Lung (tissue), 12 donors: ENCODE data around the gene ZNF281. TPM values are rescaled to one million over a fixed set of nuclear protein-coding genes. Genes with fewer than 3 reads are reported as not detected.
A peak's percentile ranks its signal among the peaks of the same experiment; 100 is the strongest.

Experiments
- ATAC-seq: fragments of 200-7000 bp; cut with Tn5 transposase; one replicate; pipeline ENCODE4 v1.9.1; 2020; ENCODE audit warnings: moderate number of reproducible peaks; ENCODE audit not compliant: insufficient read depth, low FRiP score
- DNase-seq, 3 donors: peaks; one replicate each; pipeline ENCODE4 v3.0.0-alpha.2; 2013 to 2017
- H3K27ac ChIP-seq, 2 donors: one replicate each; pipeline ENCODE4 v1.5.1; 2013; ENCODE audit warnings: mild to moderate bottlenecking in 2 of 2, moderate library complexity in 2 of 2, control low read depth in 1 of 2, inconsistent platforms in 1 of 2, low read depth in 1 of 2, low read length in 1 of 2
- H3K27me3 ChIP-seq, 3 donors: one replicate each; pipeline ENCODE4 v1.5.1; 2013; ENCODE audit warnings: low read length in 2 of 3; ENCODE audit not compliant: control insufficient read depth in 3 of 3, insufficient read depth in 3 of 3
- H3K36me3 ChIP-seq, 4 donors: one replicate each; pipeline ENCODE4 v1.5.1; 2013; ENCODE audit warnings: low read length in 4 of 4, mild to moderate bottlenecking in 1 of 4, moderate library complexity in 1 of 4; ENCODE audit not compliant: control insufficient read depth in 4 of 4, insufficient read depth in 4 of 4
- H3K4me1 ChIP-seq, 5 donors: one replicate each; pipeline ENCODE4 v1.5.1; 2013; ENCODE audit warnings: low read length in 5 of 5, mild to moderate bottlenecking in 2 of 5, moderate library complexity in 1 of 5; ENCODE audit not compliant: control insufficient read depth in 5 of 5, insufficient read depth in 5 of 5
- H3K4me3 ChIP-seq: one replicate; pipeline ENCODE4 v1.5.1; 2013; ENCODE audit warnings: mild to moderate bottlenecking, control low read depth, moderate library complexity
- H3K9ac ChIP-seq, 2 donors: one replicate each; pipeline ENCODE4 v1.5.1; 2013; ENCODE audit warnings: low read length in 2 of 2, control low read depth in 1 of 2; ENCODE audit not compliant: insufficient read depth in 1 of 2
- H3K9me3 ChIP-seq, 4 donors: one replicate each; pipeline ENCODE4 v1.5.1; 2013; ENCODE audit warnings: low read length in 3 of 4, mild to moderate bottlenecking in 1 of 4, moderate library complexity in 1 of 4; ENCODE audit not compliant: control insufficient read depth in 4 of 4, insufficient read depth in 3 of 4
- WGBS, 2 donors: extraction: QIAGEN DNeasy Blood & Tissue Kit; methylation state at CpG; one replicate each; pipeline ENCODE4 v1.1.7; 2013; 5-methylcytosine and 5-hydroxymethylcytosine counted together
- polyA plus RNA-seq, 2 donors: library from polyadenylated mRNA; stranded (reverse); fragments of 200-250 nt; gene quantifications; one replicate each; pipeline ENCODE4 v1.2.1, GENCODE V29; 2013
- total RNA-seq, 2 donors: library from RNA; depleted of rRNA in 1 of 2; stranded (reverse); fragments of >200 nt in 1 of 2; gene quantifications; one replicate each; pipeline ENCODE4 v1.2.1, GENCODE V29; 2014 to 2021
- TF ChIP-seq, protein P1 (sequence below): IDR thresholded peaks from 2 replicates; pipeline ENCODE4 v1.5.1; 2012; ENCODE audit warnings: mild to moderate bottlenecking; ENCODE audit errors: control extremely low read depth, extremely low read depth
- donor health status: control.
- donor health status: control.
- donor health status: Bipolar disorder and iron deficiency.
- donor health status: healthy.
- donor health status: DM: yes; HTN: yes; CAD: no.

Gene ZNF281
- total and polyA plus RNA-seq, 4 donors: 5.4 to 24.8 (median 10.9) TPM

DNA sequence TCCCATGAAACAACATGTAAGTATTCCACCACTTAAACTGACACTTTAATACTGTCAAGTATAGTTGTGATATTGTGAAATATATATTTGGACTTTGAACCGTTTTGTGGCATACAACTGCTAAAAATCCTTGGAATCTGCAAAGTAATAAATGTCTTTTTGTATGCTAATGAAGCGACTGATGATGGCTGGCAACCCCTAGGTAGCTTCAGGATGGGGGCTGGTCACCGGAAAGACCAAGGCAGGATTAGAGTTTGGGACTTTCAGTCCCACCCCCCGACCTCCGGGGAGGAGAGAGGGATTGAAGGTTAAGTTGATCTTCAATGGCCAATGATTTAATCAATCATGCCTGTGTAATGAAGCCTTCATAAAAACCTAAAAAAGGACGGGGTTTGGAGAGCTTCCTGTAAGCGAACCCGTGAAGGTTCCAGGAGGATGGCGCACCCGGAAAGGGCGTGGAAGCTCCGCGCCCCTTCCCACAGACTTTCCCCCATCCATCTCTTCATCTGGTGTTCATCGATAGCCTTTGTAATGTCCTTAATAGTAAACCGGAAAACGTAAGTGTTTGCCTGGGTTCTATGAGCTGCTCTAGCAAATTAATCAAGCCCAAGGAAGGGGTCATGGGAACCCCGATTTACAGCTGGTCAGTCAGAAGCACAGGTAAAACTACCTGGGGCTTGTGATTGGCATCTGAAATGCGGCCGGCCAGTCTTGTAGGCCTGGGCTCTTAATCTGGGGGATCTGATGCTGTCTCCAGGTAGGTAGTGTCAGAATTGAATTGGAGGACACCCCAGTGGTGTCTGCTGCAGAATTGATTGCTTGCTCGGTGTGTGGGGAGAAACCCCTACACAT, 1.8 kb upstream of the ZNF281 start:
- WGBS, 2 donors: 49 to 61% methylated on average over 20 of the region's 20 CpGs
- DNase-seq (peak in 1 of 3 donors; percentile 19), ATAC-seq (no peak)
- TF ChIP-seq, protein P1, sequence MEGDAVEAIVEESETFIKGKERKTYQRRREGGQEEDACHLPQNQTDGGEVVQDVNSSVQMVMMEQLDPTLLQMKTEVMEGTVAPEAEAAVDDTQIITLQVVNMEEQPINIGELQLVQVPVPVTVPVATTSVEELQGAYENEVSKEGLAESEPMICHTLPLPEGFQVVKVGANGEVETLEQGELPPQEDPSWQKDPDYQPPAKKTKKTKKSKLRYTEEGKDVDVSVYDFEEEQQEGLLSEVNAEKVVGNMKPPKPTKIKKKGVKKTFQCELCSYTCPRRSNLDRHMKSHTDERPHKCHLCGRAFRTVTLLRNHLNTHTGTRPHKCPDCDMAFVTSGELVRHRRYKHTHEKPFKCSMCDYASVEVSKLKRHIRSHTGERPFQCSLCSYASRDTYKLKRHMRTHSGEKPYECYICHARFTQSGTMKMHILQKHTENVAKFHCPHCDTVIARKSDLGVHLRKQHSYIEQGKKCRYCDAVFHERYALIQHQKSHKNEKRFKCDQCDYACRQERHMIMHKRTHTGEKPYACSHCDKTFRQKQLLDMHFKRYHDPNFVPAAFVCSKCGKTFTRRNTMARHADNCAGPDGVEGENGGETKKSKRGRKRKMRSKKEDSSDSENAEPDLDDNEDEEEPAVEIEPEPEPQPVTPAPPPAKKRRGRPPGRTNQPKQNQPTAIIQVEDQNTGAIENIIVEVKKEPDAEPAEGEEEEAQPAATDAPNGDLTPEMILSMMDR: no peak
- peaks cover 0 to 1% (median 0%) of the 10 kb centered on the region in 4 donors for H3K9me3 ChIP-seq
- peaks cover 0 to 5% (median 2%) of the 10 kb centered on the region in 3 donors for H3K27me3 ChIP-seq
- no peak overlapping the region for H3K27ac ChIP-seq
- peaks cover 5 to 35% (median 24%) of the 10 kb centered on the region in 5 donors for H3K4me1 ChIP-seq
- no peak overlapping the region for H3K9ac ChIP-seq
- no peak overlapping the region for H3K4me3 ChIP-seq
- H3K36me3 ChIP-seq: peaks cover 0 to 21% (median 10%) of the 10 kb centered on the region in 4 donors

DNA sequence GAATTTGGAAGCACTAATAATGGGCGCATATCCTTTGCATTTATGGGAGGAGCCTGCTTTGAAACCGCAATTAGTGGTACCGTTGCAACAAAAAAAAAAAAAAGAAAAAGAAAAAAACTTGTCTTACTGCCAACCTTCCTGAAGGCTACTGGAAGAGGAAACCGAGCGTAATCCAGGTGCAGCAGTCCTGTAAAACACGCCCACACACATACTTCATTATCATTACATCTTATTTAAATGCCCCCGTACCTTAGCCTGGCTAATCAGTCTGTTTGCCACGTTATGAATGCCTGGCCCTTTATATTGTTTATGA, 686 bp upstream of the ZNF281 start:
- TF ChIP-seq, protein P1: no peak
- ATAC-seq (peak; percentile 17), DNase-seq (peak in 2 of 3 donors; percentile 32 to 64)
- Histone ChIP-seq H3K27me3 (peaks cover 0 to 5% (median 2%) of the 10 kb centered on the region in 3 donors), H3K27ac (no peak overlapping the region), H3K36me3 (peaks cover 0 to 22% (median 11%) of the 10 kb centered on the region in 4 donors), H3K9me3 (peaks cover 0 to 1% (median 0%) of the 10 kb centered on the region in 4 donors), H3K9ac (no peak overlapping the region), H3K4me1 (peaks cover 5 to 29% (median 18%) of the 10 kb centered on the region in 5 donors), H3K4me3 (no peak overlapping the region)
- WGBS, 2 donors: 2 to 7% methylated on average over 8 of the region's 8 CpGs

DNA sequence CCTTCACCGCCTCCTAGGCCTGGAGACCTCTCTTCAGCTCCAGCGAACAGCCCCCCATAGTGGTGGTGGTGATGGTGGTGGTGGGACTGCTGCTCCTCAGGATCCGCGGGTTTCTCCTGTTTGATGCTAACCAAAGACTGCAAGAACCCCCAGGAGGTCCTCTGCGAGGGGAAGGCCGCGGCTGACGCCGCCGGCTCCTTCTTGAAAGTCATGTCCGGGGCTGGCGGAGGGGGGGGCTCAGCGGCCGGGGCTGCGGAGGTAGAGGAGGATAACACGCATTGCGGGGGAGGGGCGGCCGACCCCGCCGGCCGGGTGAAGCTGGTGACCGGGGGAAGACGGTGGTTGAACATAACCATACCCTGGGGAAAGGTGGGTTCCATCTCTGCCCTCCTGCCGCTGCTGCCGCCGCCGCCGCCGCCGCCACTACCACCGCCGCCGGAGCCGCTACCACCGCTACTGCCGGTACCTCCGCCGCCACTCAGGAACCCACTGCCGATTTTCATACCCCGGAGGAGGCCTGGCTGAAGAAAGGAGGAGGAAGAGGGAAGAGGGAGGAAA, 554 bp downstream of the ZNF281 start:
- Histone ChIP-seq H3K4me1 (peaks cover 5 to 31% (median 18%) of the 10 kb centered on the region in 5 donors), H3K9ac (peak overlapping the region in 1 of 2 donors; percentile 32), H3K4me3 (peak overlapping the region; percentile 97), H3K9me3 (peaks cover 0 to 1% (median 0%) of the 10 kb centered on the region in 4 donors), H3K36me3 (peaks cover 0 to 22% (median 12%) of the 10 kb centered on the region in 4 donors), H3K27me3 (peaks cover 0 to 5% (median 2%) of the 10 kb centered on the region in 3 donors), H3K27ac (peak overlapping the region; percentile 93 to 98)
- TF ChIP-seq, protein P1: no peak
- 2 to 3% methylated on average over 41 of the region's 41 CpGs for WGBS, 2 donors
- peak in 2 of 3 donors; percentile 31 to 38 for DNase-seq
- ATAC-seq: peak; percentile 5
